HUES6 (cell line): ENCODE data around the gene GNRHR.

ENCODE experiments used
- H3K27ac ChIP-seq: 2 replicates; pipeline ENCODE4 v1.7.0; 2013; ENCODE audit warnings: low read depth, mild to moderate bottlenecking, low read length, inconsistent platforms
- H3K27me3 ChIP-seq: 2 replicates; pipeline ENCODE4 v1.6.1; 2013; ENCODE audit warnings: low read length; ENCODE audit not compliant: control insufficient read depth, insufficient read depth
- H3K36me3 ChIP-seq: 2 replicates; pipeline ENCODE4 v1.6.1; 2013; ENCODE audit warnings: low read length; ENCODE audit not compliant: control insufficient read depth, insufficient read depth
- H3K4me1 ChIP-seq: 2 replicates; pipeline ENCODE4 v1.6.1; 2013; ENCODE audit warnings: low read length; ENCODE audit not compliant: control insufficient read depth, insufficient read depth
- H3K4me3 ChIP-seq: 2 replicates; pipeline ENCODE4 v1.5.1; 2013; ENCODE audit warnings: low read depth, low read length
- H3K9ac ChIP-seq: one replicate; pipeline ENCODE4 v1.6.1; 2013; ENCODE audit warnings: mild to moderate bottlenecking, low read length
- H3K9me3 ChIP-seq: 2 replicates; pipeline ENCODE4 v1.6.1; 2013; ENCODE audit warnings: low read depth, low read length; ENCODE audit not compliant: control insufficient read depth, insufficient read depth

GNRHR gene

DNA sequence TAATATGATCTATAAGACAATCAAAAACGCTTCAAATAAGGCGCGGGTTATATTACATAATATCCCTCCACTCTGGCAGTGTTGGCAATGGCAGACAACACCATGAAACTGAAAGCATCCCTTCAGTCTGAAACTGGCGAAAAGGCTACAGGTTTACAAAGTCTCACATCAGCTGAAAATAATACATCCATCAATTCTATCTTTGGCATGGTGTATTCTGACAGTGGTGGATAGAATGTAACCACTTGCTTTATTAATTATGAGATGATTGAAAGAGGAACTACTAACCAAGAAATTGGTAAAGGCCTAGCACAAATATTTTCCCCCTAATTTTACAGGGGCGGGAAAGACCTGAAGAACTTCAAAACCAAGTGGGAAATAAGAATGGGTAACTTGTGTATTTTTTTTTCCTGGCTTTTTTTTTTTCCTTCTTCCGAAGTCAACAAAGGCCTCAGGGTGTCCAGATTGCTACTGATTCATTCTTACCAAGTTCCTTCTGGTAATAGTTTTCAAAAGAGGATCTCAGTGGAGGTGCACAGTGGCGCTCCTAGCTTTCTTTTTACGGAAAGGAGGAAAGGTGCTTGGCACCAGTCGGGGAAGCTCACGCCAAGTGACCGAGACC is 54.0 kb downstream of the GNRHR start:
- Histone ChIP-seq H3K4me1 (no peaks in the 10 kb centered on the region; the same call in 1 of the 2 replicates), H3K9ac (peak overlapping the region; percentile 84), H3K36me3 (peaks cover 3% of the 10 kb centered on the region; the same call in 1 of the 2 replicates), H3K27me3 (no peaks in the 10 kb centered on the region), H3K4me3 (peak overlapping the region; percentile 86), H3K9me3 (no peaks in the 10 kb centered on the region; the same call in 1 of the 2 replicates), H3K27ac (peak overlapping the region; percentile 69)

DNA sequence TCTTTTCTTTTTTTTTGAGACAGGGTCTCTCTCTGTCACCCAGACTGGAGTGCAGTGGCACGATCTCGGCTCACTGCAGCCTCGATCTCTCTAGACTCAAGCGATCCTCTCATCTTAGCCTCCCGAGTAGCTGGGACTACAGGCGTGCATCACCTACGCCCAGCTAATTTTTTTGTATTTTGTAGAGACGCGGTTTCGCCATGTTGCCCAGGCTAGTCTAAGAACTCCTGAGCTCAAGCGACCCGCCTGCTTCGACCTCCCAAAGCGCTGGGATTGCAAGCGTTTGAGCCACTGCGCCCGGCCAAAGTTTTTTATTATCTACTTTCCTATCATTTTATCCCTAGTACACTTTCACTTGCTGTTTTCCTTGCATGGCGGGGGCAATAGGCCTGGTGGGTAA is 54.6 kb downstream of the GNRHR start:
- no peak overlapping the region for H3K27ac ChIP-seq
- no peaks in the 10 kb centered on the region; the same call in 1 of the 2 replicates for H3K4me1 ChIP-seq
- H3K4me3 ChIP-seq, result peak overlapping the region; percentile 86
- no peaks in the 10 kb centered on the region for H3K27me3 ChIP-seq
- H3K9ac ChIP-seq, result peak overlapping the region; percentile 84
- H3K36me3 ChIP-seq, result peaks cover 4% of the 10 kb centered on the region; the same call in 1 of the 2 replicates
- H3K9me3 ChIP-seq, result no peaks in the 10 kb centered on the region

DNA sequence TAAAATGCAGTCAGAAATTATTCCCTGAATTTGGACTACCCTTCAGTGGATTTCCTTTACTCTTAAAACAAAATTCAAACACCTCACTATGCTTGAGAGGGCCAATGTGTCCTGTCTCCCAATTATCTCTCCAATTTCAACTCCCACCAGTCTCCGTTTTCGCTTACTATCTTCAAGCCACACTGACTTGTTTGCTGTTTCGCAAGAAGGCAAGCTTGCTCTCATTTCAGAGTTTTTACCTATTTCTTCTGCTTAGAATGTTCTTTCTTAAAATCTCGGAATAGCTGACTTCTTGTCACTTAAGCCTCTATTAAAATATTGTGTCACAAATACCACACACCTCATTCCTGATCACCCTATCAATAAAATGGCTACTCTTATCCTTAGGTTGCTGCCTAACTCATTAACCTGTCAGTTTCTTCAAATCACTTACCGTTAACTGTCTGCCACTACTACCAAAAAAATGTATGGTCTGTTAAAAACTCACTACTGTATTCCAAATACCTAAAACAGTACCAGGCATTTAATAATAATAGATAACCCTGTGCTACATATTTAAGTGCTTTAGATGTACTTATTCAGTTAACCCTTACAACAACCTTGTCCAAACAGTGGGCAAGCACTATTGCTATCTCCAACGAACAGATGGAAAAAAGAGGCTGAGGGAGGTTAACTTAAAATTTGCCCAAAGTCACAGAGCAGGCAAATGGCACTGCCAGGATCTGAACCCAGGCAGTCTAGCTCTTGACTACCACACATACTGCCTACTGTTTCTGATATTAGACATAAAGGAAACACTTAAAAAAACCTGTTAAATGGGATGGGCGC is 56.1 kb downstream of the GNRHR start:
- Histone ChIP-seq H3K9ac (no peak overlapping the region), H3K27me3 (no peaks in the 10 kb centered on the region), H3K4me1 (no peaks in the 10 kb centered on the region; the same call in 1 of the 2 replicates), H3K4me3 (no peak overlapping the region), H3K9me3 (no peaks in the 10 kb centered on the region), H3K36me3 (peaks cover 10% of the 10 kb centered on the region), H3K27ac (no peak overlapping the region)

DNA sequence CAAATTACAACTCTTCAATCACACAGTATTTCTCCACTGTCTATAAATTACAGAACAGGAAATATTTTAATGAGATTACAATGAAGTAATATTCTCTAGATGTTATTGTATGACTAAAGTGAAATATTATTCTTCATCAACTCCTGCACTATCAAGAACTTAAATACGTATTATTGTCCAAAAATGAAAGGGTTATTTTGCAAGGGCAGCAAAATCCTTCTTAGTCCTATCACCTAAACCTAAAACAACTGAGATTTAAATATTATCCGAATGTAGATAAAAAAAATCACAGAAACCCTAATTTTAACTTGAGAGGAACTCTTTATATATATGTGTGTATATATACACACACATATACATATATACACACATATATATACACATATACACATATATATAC is 58.1 kb downstream of the GNRHR start:
- Histone ChIP-seq H3K27me3 (no peaks in the 10 kb centered on the region), H3K4me1 (no peaks in the 10 kb centered on the region; the same call in 1 of the 2 replicates), H3K9ac (no peak overlapping the region), H3K4me3 (no peak overlapping the region), H3K9me3 (no peaks in the 10 kb centered on the region), H3K36me3 (peaks cover 29% of the 10 kb centered on the region), H3K27ac (no peak overlapping the region)

DNA sequence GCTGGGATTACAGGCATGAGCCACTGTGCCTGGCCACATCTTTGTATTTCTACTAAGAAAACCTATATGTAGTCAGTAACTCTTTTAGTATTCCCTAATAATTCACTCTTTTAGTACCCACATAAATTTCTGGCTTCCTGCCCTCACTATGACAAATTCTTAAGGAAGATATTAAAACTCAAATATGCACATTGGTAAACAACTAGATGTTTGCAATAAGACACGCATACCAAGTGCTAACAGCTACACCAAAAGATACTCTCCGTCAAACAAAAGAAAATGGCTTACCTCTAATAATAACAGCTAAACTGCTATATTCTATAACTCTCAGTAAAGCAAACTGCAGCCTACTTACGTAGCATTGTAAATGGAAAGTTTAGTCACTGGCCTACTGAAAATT is 59.5 kb downstream of the GNRHR start:
- Histone ChIP-seq H3K4me3 (no peak overlapping the region), H3K27me3 (no peaks in the 10 kb centered on the region), H3K4me1 (no peaks in the 10 kb centered on the region; the same call in 1 of the 2 replicates), H3K36me3 (peaks cover 32% of the 10 kb centered on the region), H3K9ac (no peak overlapping the region), H3K27ac (no peak overlapping the region), H3K9me3 (no peaks in the 10 kb centered on the region)

DNA sequence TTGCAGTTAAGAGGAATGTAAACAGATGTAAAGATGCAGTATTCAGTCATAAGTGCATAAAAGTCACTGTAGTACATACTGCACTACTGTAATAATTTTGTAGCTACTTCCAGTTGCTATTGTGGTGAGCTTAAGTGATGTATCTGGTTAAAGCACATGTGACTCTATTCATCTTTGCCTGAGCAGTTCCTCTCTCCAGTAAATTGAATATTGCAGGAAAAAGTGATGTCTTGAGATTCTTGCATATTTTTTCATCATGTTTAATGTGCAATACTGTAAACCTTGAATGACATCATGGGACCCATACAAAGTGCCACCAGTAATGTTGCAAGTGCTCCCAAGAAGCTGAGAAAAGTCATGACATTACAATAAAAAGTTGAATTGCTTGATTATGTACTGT is 62.9 kb downstream of the GNRHR start:
- no peak overlapping the region for H3K9ac ChIP-seq
- peaks cover 34% of the 10 kb centered on the region for H3K36me3 ChIP-seq
- no peak overlapping the region for H3K4me3 ChIP-seq
- H3K4me1 ChIP-seq, result no peaks in the 10 kb centered on the region
- no peaks in the 10 kb centered on the region for H3K9me3 ChIP-seq
- H3K27me3 ChIP-seq, result no peaks in the 10 kb centered on the region
- H3K27ac ChIP-seq, result no peak overlapping the region
